ENCODE results near the gene MOGAT2.
"Not testable (repeated sequence)": the region's sequence is repeated elsewhere in the genome, so short reads cannot be mapped to it uniquely, and the experiment has no call there.

The MOGAT2 gene

GRCh38 chr11:75717608-75718418 lies at the start of gene MOGAT2:
Gene MOGAT2 (plus strand): TSS chr11:75717838. CDS start chr11:75717889, 51 bp downstream.
- no peak for DNase-seq

- DNase-seq: no peak
Observed at GRCh38 chr11:75668451-75669297, 49.0 kb upstream of the MOGAT2 start, which contains the start of gene MAP6. Gene MAP6 (minus strand): TSS chr11:75669038. CDS start chr11:75668369, 669 bp downstream.

GRCh38 chr11:75673977-75674582 lies 43.6 kb upstream of the MOGAT2 start:
- no peak for DNase-seq

- DNase-seq: no peak
Observed at GRCh38 chr11:75677275-75677674, 40.4 kb upstream of the MOGAT2 start.

- no peak for DNase-seq
Observed at GRCh38 chr11:75677909-75678308, 39.7 kb upstream of the MOGAT2 start.

- no peak for DNase-seq
Observed at GRCh38 chr11:75678620-75679259, 38.9 kb upstream of the MOGAT2 start.

GRCh38 chr11:75679566-75679965 lies 38.1 kb upstream of the MOGAT2 start:
- no peak for DNase-seq

- DNase-seq: not testable (repeated sequence)
Observed at GRCh38 chr11:75683856-75684255, 33.8 kb upstream of the MOGAT2 start.

GRCh38 chr11:75689863-75690609 lies 27.6 kb upstream of the MOGAT2 start:
- DNase-seq: peak in 1 of 2 experiments; percentile 24

GRCh38 chr11:75691804-75692203 lies 25.8 kb upstream of the MOGAT2 start:
- DNase-seq: no peak

GRCh38 chr11:75697906-75698581 lies 19.6 kb upstream of the MOGAT2 start:
- no peak for DNase-seq

GRCh38 chr11:75700940-75701339 lies 16.7 kb upstream of the MOGAT2 start:
- DNase-seq: no peak

GRCh38 chr11:75703695-75704237 lies 13.9 kb upstream of the MOGAT2 start:
- no peak for DNase-seq

GRCh38 chr11:75705541-75705940 lies 12.1 kb upstream of the MOGAT2 start:
- DNase-seq: no peak

- DNase-seq: peak; percentile 50 to 60
Observed at GRCh38 chr11:75706260-75706729, 11.3 kb upstream of the MOGAT2 start.

GRCh38 chr11:75714211-75714610 lies 3.4 kb upstream of the MOGAT2 start:
- DNase-seq: no peak

GRCh38 chr11:75715688-75716087 lies 1.9 kb upstream of the MOGAT2 start:
- DNase-seq: no peak

GRCh38 chr11:75716659-75717058 lies 979 bp upstream of the MOGAT2 start:
- no peak for DNase-seq

- DNase-seq: no peak
Observed at GRCh38 chr11:75718419-75719339, 1.0 kb downstream of the MOGAT2 start.
